Gastroesophageal sphincter (tissue), 3 donors: ENCODE results near the gene AGAP2.

Source experiments
- CTCF ChIP-seq, 4 experiments: fragments of 200-600 bp in 2 of 4; fragments of 450-650 bp in 2 of 4; sonication (generic) in 1 of 4; IDR thresholded peaks; one replicate each; pipeline ENCODE4 v1.5.1; 2017 to 2019; ENCODE audit warnings: antibody characterized with exemption in 4 of 4, mild to moderate bottlenecking in 2 of 4, moderate library complexity in 2 of 4
- EP300 ChIP-seq: sonication (generic); formaldehyde crosslinking; IDR thresholded peaks from one replicate; pipeline ENCODE4 v1.6.1; 2017; ENCODE audit warnings: antibody characterized with exemption, mild to moderate bottlenecking
- POLR2A ChIP-seq, 2 donors: fragments of 450-650 bp; IDR thresholded peaks; one replicate each; pipeline ENCODE4 v1.6.1; 2017; ENCODE audit warnings: antibody characterized with exemption in 2 of 2, mild to moderate bottlenecking in 2 of 2, moderate library complexity in 1 of 2
- POLR2AphosphoS5 ChIP-seq: sonication (generic); formaldehyde crosslinking; IDR thresholded peaks from one replicate; pipeline ENCODE4 v1.6.1; 2017; ENCODE audit warnings: antibody characterized with exemption

GRCh38 chr12:57717846-57718640 is 20.5 kb downstream of the AGAP2 start:
- no peak for TF ChIP-seq CTCF (IDR thresholded peaks at IDR 0.05)
- no peak for TF ChIP-seq POLR2AphosphoS5
- no peak for TF ChIP-seq POLR2A (IDR thresholded peaks at IDR 0.05)
- TF ChIP-seq EP300, result no peak
